Breast epithelium (tissue), 3 donors: Measurements from ENCODE around the gene TBL1XR1.

Experiments
- POLR2A ChIP-seq: fragments of 450-650 bp; IDR thresholded peaks from one replicate; pipeline ENCODE4 v1.6.1; 2016; ENCODE audit warnings: antibody characterized with exemption, mild to moderate bottlenecking, moderate library complexity
- TF ChIP-seq, protein P1 (sequence below), 3 donors: fragments of 450-650 bp; IDR thresholded peaks; one replicate each; pipeline ENCODE4 v1.5.1; 2016 to 2017; ENCODE audit warnings: antibody characterized with exemption in 3 of 3, mild to moderate bottlenecking in 3 of 3, moderate library complexity in 3 of 3

DNA sequence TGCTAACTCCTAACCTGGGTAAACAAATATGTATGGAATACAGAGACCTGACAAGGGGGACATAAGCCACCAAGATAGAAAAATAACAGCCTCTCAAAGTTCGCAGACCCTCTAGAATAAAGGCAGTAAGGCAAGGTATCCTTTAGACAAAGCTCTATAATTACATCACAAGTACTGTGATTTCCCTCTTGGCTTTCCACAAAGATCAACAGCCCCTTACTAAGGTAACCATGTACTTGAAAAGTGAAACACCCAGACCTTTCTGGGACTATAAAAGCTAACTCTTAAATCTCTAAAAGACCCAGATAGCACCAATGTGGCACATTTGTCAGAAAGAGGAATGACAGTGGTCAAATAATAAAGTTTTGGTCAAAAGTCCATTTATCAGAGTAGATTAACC lies 51.9 kb downstream of the TBL1XR1 start:
- TF ChIP-seq, protein P1, sequence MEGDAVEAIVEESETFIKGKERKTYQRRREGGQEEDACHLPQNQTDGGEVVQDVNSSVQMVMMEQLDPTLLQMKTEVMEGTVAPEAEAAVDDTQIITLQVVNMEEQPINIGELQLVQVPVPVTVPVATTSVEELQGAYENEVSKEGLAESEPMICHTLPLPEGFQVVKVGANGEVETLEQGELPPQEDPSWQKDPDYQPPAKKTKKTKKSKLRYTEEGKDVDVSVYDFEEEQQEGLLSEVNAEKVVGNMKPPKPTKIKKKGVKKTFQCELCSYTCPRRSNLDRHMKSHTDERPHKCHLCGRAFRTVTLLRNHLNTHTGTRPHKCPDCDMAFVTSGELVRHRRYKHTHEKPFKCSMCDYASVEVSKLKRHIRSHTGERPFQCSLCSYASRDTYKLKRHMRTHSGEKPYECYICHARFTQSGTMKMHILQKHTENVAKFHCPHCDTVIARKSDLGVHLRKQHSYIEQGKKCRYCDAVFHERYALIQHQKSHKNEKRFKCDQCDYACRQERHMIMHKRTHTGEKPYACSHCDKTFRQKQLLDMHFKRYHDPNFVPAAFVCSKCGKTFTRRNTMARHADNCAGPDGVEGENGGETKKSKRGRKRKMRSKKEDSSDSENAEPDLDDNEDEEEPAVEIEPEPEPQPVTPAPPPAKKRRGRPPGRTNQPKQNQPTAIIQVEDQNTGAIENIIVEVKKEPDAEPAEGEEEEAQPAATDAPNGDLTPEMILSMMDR (IDR thresholded peaks at IDR 0.05): no peak
- TF ChIP-seq POLR2A: no peak
